ENCODE results near the gene EXOC3L1.
A peak's percentile ranks its signal among the peaks of the same experiment; 100 is the strongest.

The EXOC3L1 gene

DNA sequence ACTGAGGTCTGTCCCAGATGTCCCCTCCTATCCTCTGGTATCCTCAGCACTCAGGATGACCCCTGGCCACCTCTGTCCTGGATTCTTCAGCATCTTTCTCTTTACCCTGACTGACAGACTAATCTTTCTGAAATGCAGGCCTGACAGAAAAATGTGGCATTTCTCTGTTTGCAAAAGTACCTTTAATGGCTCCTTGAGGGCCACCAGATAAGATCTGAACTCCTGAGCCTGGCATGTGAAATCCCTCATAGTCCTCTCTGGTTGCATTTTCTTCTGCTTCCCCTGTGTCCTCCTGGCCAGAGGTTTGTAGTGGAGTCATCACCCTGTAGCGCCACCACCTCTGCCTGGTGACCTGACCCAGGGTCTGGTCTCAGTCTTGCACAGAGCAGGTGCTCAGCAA lies 6.9 kb upstream of the EXOC3L1 start:
- no peak for DNase-seq

DNA sequence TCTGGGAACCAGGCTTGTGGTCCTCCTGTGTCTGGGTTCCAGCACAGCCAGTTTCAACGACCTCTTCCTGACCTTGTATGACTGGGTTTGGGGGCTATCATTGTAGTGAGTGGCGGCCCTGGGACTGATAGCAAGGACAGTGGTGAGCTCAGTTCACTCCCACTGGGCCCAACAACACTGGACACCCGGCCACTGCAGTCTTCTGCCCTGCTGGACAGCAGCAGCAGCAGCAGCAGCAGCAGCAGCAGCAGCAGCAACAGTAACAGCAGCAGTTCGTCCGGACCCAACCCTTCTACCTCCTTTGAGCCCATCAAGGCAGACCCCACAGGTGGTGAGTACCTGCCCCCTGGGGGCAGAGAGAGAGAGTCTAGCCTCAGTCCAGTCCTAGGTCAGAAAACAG lies 5.7 kb upstream of the EXOC3L1 start:
- DNase-seq = no peak

DNA sequence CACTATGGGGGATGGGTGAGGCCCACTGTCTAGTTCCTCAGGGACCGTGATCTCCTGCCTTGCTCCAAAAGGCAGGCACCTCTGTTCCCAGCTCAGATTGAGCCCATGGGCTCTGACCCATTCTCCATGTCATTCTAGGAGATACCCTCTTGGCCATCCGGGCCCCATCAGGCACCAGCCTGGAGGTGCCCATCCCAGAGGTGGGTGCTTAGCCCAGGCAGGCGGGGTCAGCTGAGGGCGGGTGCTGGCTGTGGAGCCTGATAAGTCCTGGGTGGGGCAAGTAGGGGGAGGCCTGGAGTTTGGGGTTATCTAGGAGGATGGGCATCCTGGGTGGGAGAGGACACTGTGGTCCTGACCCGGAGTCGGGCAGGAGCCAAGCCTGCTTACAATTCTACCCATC lies 4.3 kb upstream of the EXOC3L1 start:
- no peak for DNase-seq

GRCh38 chr16:67193536-67193935 lies 3.6 kb upstream of the EXOC3L1 start:
- DNase-seq = no peak

DNA sequence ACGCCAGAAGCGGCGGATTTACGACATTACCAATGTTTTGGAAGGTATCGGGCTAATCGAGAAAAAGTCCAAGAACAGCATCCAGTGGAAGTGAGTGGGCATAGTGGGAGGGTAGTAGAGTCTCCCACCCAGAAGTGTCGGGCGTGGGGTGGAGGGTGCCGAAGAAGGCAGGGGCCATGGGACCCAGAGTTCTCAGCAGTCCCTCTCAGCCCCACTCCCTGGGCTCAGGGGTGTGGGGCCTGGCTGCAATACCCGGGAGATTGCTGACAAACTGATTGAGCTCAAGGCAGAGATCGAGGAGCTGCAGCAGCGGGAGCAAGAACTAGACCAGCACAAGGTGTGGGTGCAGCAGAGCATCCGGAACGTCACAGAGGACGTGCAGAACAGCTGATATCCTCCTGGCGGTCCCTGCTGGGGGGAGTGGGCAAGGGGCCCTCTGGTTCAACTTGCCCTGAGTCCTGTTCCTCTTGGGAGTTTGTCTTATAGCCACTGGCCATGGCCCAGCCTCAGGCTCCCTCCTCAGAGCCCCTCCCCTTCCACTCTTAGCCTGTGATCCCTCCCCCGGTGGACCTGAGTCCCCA lies 2.9 kb upstream of the EXOC3L1 start:
- no peak for DNase-seq

- DNase-seq = peak; percentile 92
Observed at GRCh38 chr16:67191995-67192681, 2.2 kb upstream of the EXOC3L1 start, which contains the start of gene E2F4. TSS of gene E2F4 (plus strand) at chr16:67192155. CDS start at chr16:67192228, 73 bp downstream.

- DNase-seq = no peak
Observed at GRCh38 chr16:67191411-67191994, 1.6 kb upstream of the EXOC3L1 start.

DNA sequence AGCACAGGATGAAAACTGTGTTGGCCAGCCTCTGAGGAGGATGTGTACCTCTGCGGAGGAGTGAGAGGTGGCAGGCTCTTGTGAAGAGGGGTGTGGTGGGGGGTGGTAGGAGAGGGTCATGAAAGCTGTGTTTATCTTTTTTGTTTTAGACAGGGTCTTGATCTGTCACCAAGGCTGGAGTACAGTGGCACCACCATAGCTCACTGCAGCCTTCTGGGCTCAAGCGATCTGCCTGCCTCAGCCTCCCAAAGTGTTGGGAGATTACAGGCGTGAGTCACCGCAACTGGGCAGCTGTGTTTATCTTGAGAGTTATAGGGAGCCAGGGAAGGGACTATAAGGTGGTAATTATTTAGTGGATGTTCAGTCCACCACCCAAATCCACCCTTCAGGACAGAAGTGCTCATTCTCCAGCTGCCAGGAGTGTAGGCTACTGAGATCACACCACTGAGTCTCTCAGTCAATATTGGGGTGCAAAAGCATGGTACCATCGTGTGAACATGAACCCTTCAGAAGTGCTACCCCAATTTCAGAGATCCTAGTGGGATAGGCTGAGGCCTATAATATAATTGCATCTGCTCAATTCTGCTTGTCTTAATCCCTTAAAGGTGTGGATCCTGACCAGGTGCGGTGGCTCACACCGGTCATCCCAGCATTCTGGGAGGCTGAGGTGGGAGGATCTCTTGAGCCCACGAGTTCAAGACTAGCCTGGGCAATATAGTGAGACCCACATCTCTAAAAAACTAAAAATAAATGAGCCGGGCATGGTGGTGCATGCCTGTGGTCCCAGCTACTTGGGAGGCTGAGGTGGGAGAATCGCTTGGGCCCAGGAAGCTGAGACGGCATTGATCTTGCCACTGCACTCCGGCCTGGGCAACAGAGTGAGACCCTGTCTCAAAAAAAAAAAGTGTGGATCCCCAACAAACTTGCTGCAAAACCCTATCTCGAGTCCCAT lies 788 bp upstream of the EXOC3L1 start:
- no peak for DNase-seq

- no peak for DNase-seq
Observed at GRCh38 chr16:67188798-67189197, 1.1 kb downstream of the EXOC3L1 start.

DNA sequence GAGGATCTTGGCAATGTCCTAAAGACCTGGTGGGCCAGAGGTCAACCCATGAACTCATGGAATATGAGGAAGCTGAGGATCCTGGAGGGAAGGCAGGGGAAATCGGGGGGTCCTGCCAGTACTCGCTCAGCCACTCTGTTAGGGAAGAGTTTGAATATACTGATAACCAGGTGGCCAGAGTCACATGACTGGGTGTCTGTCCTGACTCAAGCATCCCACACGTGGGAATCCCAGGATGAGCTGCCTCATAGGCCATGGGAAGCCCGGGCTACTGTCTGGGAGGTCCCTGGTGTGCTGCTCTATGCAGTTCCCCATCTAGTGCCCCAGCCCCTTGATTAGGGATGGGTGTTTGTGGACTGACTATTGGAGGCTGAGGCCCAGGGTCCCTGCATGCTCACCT lies 1.6 kb downstream of the EXOC3L1 start:
- DNase-seq = no peak

GRCh38 chr16:67187175-67187890 lies 2.6 kb downstream of the EXOC3L1 start:
- no peak for DNase-seq

DNA sequence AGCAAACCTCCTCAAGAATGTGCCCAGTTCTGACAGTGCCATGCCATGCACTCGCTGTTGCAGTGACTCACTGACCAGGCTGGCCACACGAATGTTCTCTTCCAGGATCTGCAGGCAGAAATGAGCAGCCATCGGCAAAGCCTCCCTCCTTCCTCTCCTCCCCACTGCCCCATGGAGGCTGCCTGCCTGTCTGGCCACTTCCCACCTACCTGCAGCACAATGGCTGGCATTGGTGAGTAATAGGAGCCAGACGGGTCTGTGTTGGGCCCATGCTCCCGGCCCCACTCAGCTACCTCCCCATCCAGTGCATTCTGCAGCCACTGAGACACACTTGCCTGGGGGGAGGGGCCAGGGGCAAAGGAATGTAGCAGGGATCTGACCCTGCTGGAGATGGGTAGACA lies 3.4 kb downstream of the EXOC3L1 start:
- DNase-seq = peak; percentile 44

DNA sequence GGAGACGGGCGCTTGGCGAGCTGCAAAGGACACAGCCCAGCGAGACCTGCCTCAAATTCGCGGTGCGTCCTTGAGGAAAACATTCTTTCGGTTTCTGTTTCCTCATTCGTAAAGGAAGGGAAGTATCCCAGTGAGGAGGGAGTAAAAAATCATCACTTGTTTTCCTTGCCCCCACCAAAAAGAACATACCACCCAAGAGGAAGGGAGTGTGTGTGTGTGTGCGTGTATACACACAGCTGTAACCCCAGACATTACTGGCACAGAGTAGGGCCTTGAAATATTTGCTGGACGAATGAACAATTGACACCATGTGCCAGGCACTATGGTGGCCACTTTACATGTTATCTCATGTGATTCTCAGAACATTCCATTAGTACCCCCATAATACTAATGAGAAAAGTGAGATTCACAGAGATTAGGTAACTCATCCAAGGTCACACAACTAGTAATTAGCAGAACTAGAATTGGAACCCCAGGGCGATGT lies 4.2 kb downstream of the EXOC3L1 start:
- DNase-seq = no peak

DNA sequence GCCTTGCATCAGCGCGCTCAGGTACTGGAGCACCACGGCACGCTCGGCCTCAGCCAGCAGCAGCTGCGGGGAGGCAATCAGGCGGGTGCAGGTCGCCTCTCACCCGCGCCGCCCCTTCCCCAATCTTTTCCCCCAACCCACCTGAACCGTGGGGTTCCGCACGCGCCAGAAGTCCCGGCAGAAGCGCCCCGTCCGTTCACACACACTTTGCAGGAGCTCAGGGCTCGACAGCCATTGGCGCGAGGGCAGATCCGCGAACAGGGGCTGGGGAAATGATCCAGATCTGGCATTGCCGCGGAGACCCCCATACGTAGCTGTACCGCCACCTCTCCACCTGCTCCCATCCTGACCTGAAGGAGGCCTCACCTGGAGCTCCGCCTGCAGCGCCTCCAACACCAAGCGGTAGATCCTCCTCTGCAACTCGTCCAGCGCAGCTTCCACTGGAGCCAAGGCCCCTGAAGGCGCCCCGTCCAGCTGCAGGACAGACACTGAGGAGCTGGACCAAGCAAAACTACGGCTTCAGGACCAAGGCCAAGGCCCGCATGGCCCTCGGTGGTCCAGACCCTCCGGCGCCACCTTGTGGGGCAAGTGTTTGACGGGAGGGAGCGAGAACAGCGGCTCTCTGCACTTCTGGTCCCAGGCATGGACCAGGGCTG lies 4.8 kb downstream of the EXOC3L1 start:
- peak; percentile 86 for DNase-seq

DNA sequence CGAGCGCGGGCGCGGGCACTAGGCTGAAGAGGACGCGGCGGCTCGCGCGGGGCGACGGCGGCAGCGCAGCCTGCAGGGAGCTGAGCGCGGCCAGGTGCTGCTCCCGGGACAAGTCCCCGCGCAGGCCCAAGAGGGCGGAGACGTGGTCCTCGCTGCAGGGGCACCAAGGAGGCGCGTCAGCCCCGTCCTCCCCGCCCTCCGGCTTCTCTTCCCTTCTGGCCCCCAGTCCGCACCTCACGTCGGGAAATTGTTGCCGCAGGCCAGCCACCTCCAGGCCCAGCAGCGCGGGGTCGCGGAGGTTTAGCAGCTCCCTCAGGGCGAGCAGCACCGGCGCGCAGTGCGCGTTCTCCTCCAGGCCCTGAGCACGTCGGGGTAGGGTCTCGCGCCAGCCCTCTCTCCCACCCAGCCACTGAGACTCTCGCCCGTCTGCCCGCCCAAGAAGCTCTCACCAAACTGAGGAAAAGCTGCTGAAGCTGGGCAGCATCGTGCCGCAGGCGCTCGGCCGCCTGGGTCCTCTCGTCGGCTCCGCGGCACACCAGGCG lies 5.4 kb downstream of the EXOC3L1 start:
- no peak for DNase-seq

DNA sequence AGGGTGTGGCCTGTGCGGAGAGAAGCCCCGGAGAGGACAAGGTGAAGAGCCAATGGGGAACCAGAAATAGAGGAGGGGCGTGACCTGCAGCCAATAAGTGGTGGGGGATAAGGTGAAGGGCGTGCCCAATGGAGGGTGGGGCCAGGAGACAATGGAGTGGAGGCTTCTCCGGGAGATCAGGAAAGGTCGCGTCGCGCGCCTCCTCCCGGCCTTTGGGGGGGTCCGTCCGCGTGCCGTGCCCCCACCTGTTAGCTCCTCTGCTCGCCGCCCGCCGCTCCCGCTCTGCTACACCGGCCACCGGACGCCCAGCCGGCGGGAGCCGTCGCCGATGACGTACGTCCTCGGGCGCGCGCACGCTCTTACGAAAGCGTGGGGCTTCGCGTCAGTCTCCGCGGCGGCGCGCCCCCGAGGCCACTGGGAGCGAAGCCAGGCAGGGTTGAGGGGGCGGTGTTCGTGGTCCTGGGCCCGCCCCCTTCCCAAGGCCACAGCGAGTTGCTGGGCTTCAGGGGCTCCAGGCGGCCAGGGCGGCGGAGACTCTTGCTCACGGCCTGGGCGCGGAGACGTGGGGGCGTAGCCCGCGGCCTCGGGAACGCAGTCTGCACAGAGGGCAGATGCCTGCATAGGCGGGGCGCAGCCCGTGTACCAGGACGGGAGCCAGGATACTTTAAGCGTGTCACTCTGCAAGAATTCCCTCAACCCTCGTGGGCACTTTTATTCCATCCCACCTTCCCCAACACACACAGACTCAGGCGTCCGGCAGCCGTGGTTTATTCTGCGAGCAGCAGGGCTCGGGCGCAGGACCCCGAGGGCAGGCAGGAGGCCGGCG lies 6.1 kb downstream of the EXOC3L1 start, which contains the start of gene MATCAP1:
MATCAP1 (minus strand) TSS at position 337 of the 826 bp plus-strand sequence. CDS start 3,353 bp downstream, outside the sequence.
- peak; percentile 98 for DNase-seq

GRCh38 chr16:67183284-67183626 lies 6.7 kb downstream of the EXOC3L1 start:
- DNase-seq = no peak

- DNase-seq = no peak
Observed at GRCh38 chr16:67182288-67182687, 7.6 kb downstream of the EXOC3L1 start.

- peak; percentile 70 for DNase-seq
Observed at GRCh38 chr16:67181346-67181745, 8.6 kb downstream of the EXOC3L1 start.

GRCh38 chr16:67180166-67180565 lies 9.8 kb downstream of the EXOC3L1 start:
- no peak for DNase-seq

Measured in fibroblast of skin of back (primary cell).